SK-N-SH treated with all-trans-retinoic acid at 6 μM for 48 hours (cell line): ENCODE measurements around the gene SLC7A6OS.

Experiments
- POU6F1 ChIP-seq: fragments of 250-450 bp; sonication (Bioruptor Pico); IDR thresholded peaks from 2 replicates; pipeline ENCODE4 v1.8.0; 2021; ENCODE audit warnings: low read depth, mild to moderate bottlenecking, moderate library complexity, borderline replicate concordance
- TSHZ2 ChIP-seq: fragments of 250-450 bp; sonication (Bioruptor Pico); IDR thresholded peaks from 2 replicates; pipeline ENCODE4 v1.5.0; 2020; ENCODE audit warnings: mild to moderate bottlenecking, moderate library complexity
- ZFP30 ChIP-seq: fragments of 450-650 bp; formaldehyde crosslinking; IDR thresholded peaks from 2 replicates; pipeline ENCODE4 v1.5.0; 2022; ENCODE audit warnings: mild to moderate bottlenecking, moderate library complexity

- TF ChIP-seq TSHZ2 (no peak), ZFP30 (CRISPR knock-in tag) (no peak), POU6F1 (CRISPR knock-in tag) (no peak)
These were observed 341 bp downstream of the SLC7A6OS start for GRCh38 chr16:68310437-68310773.
